ENCODE measurements around the gene NKPD1. TPM values are rescaled to one million over a fixed set of nuclear protein-coding genes. Genes with fewer than 3 reads are reported as not detected.

NKPD1 gene
- total and polyA plus RNA-seq, 2 donors (not counting 3 experiments of a cell fraction or from before 2014, with no cell fraction given): 0.04 TPM; not detected in 1

GRCh38 chr19:45163751-45164460 is 3.1 kb upstream of the NKPD1 start:
- no peaks in the 10 kb centered on the region for H3K9me1 ChIP-seq (replicated peaks; ENCODE audit: control insufficient read depth, extremely low read depth, insufficient read depth, low read length)
- FAIRE-seq: no peak
- H3K4me2 ChIP-seq (ENCODE audit: insufficient read depth, low read length): no peak overlapping the region
- no peaks in the 10 kb centered on the region for H3K79me2 ChIP-seq (ENCODE audit: control insufficient read depth, insufficient read depth, low read length)
- no TSS peak for BruUV-seq (replicated peaks)
- H3K36me3 ChIP-seq (ENCODE audit: control insufficient read depth in 2 of 2, extremely low read depth in 1 of 2, insufficient read depth in 2 of 2, low read length in 2 of 2): no peaks in the 10 kb centered on the region
- intact Hi-C loops (cut with micrococcal nuclease): loop anchor here (2.0 kb wide), 1 partner anchor 175 kb away; no protein-coding TSS in a partner anchor
- H3K4me3 ChIP-seq (replicated peaks in 1 of 3; ENCODE audit: insufficient read depth in 1 of 3, low read depth in 1 of 3, low read length in 3 of 3): no peak overlapping the region
- H3K27ac ChIP-seq (ENCODE audit: insufficient read depth, low read depth, low read length): no peak overlapping the region
- dilution Hi-C loops (cut with MboI; ENCODE audit: extremely low pct_ligation_motif_present, low sequenced_read_pairs): no loop called here
- CTCF ChIA-PET: interaction anchor here (0.8 to 1.6 kb wide), 8 partner anchors 9 to 175 kb away, joined by 3 to 5 read pairs (median 4); no protein-coding TSS in a partner anchor
- no peak for DNase-seq (ENCODE audit: low read depth, low spot score)
- no peaks in the 10 kb centered on the region for H4K20me1 ChIP-seq (replicated peaks; ENCODE audit: control insufficient read depth, extremely low read depth, insufficient read depth, low read length)
- H3K4me1 ChIP-seq (ENCODE audit: control insufficient read depth, extremely low read depth, insufficient read depth, low read length): peaks cover 5% of the 10 kb centered on the region
- H3K27me3 ChIP-seq (ENCODE audit: control insufficient read depth in 2 of 2, insufficient read depth in 2 of 2, low read length in 2 of 2): no peaks in the 10 kb centered on the region
- TF ChIP-seq FOS (IDR thresholded peaks at IDR 0.05; ENCODE audit: borderline replicate concordance, insufficient read depth, low read length): no peak
- no peak for TF ChIP-seq EZH2 (IDR thresholded peaks at IDR 0.05; ENCODE audit: borderline replicate concordance, low read depth, low read length, severe bottlenecking)
- no peak for TF ChIP-seq MAX (IDR thresholded peaks at IDR 0.05; ENCODE audit: insufficient read depth, insufficient read length)
- no peak overlapping the region for H3K9ac ChIP-seq (replicated peaks; ENCODE audit: extremely low read depth, insufficient read depth, low read length)
- H2AFZ ChIP-seq (ENCODE audit: low read depth, low read length): no peak overlapping the region
- POLR2A ChIA-PET: interaction anchor here (1.0 kb wide), 1 partner anchor 14 kb away, joined by 3 read pairs; the partner anchor contains the start of genes BLOC1S3 and TRAPPC6A
- no peaks in the 10 kb centered on the region for H3K9me3 ChIP-seq (replicated peaks; ENCODE audit: control insufficient read depth, insufficient read depth, low read length)

- DNase-seq (ENCODE audit: low read depth, low spot score) (no peak), FAIRE-seq (no peak)
- CTCF ChIA-PET: interaction anchor here (0.8 to 1.5 kb wide), 3 partner anchors 9 to 71 kb away, joined by 3 to 14 read pairs (median 3); no protein-coding TSS in a partner anchor
- H3K4me2 ChIP-seq (ENCODE audit: insufficient read depth, low read length): no peak overlapping the region
- dilution Hi-C loops (cut with MboI; ENCODE audit: extremely low pct_ligation_motif_present, low sequenced_read_pairs) (no loop called here), intact Hi-C loops (cut with micrococcal nuclease) (loop anchor here (2.0 kb wide), 1 partner anchor 176 kb away; no protein-coding TSS in a partner anchor)
- no peaks in the 10 kb centered on the region for H3K79me2 ChIP-seq (ENCODE audit: control insufficient read depth, insufficient read depth, low read length)
- no peak overlapping the region for H3K4me3 ChIP-seq (replicated peaks in 1 of 3; ENCODE audit: insufficient read depth in 1 of 3, low read depth in 1 of 3, low read length in 3 of 3)
- no TSS peak for BruUV-seq (replicated peaks)
- H4K20me1 ChIP-seq (replicated peaks; ENCODE audit: control insufficient read depth, extremely low read depth, insufficient read depth, low read length): no peaks in the 10 kb centered on the region
- TF ChIP-seq EZH2 (IDR thresholded peaks at IDR 0.05; ENCODE audit: borderline replicate concordance, low read depth, low read length, severe bottlenecking) (no peak), MAX (IDR thresholded peaks at IDR 0.05; ENCODE audit: insufficient read depth, insufficient read length) (no peak), GATA2 (IDR thresholded peaks at IDR 0.05; ENCODE audit: insufficient read depth, insufficient read length, low read depth, low read length) (no peak), POLR2AphosphoS5 (IDR thresholded peaks at IDR 0.05; ENCODE audit: insufficient read depth, low read depth, low read length) (no peak), POLR2A (IDR thresholded peaks at IDR 0.05; ENCODE audit: low read depth, low read length) (no peak), MYC (IDR thresholded peaks at IDR 0.05; ENCODE audit: low read depth, low read length) (no peak), CTCF (IDR thresholded peaks at IDR 0.05; ENCODE audit: extremely low read depth in 1 of 2, insufficient read depth in 1 of 2, low read depth in 1 of 2, low read length in 2 of 2) (no peak), JUN (IDR thresholded peaks at IDR 0.05; ENCODE audit: borderline replicate concordance, insufficient read depth, insufficient read length, low read depth) (no peak), FOS (IDR thresholded peaks at IDR 0.05; ENCODE audit: borderline replicate concordance, insufficient read depth, low read length) (no peak)
- H3K27ac ChIP-seq (ENCODE audit: insufficient read depth, low read depth, low read length): no peak overlapping the region
- no peaks in the 10 kb centered on the region for H3K36me3 ChIP-seq (ENCODE audit: control insufficient read depth in 2 of 2, extremely low read depth in 1 of 2, insufficient read depth in 2 of 2, low read length in 2 of 2)
- peaks cover 6% of the 10 kb centered on the region for H3K4me1 ChIP-seq (ENCODE audit: control insufficient read depth, extremely low read depth, insufficient read depth, low read length)
- H3K9me3 ChIP-seq (replicated peaks; ENCODE audit: control insufficient read depth, insufficient read depth, low read length): no peaks in the 10 kb centered on the region
- POLR2A ChIA-PET: no interaction called here
- H3K9ac ChIP-seq (replicated peaks; ENCODE audit: extremely low read depth, insufficient read depth, low read length): no peak overlapping the region
- H3K27me3 ChIP-seq (ENCODE audit: control insufficient read depth in 2 of 2, insufficient read depth in 2 of 2, low read length in 2 of 2): no peaks in the 10 kb centered on the region
- H2AFZ ChIP-seq (ENCODE audit: low read depth, low read length): no peak overlapping the region
- H3K9me1 ChIP-seq (replicated peaks; ENCODE audit: control insufficient read depth, extremely low read depth, insufficient read depth, low read length): no peaks in the 10 kb centered on the region
Observed at GRCh38 chr19:45163156-45163555, 2.4 kb upstream of the NKPD1 start.

All from endothelial cell of umbilical vein (primary cell).